Measurements from ENCODE around the gene IQSEC1.

The IQSEC1 gene

GRCh38 chr3:13105181-13105895 lies 32.1 kb upstream of the IQSEC1 start:
- Histone ChIP-seq H3K4me3 (ENCODE audit: low read length) (no peak overlapping the region), H3K36me3 (ENCODE audit: control insufficient read depth, insufficient read depth, low read length, severe bottlenecking) (no peaks in the 10 kb centered on the region), H3K27me3 (replicated peaks; ENCODE audit: control insufficient read depth, insufficient read depth, low read length) (peaks cover 42% of the 10 kb centered on the region), H3K4me1 (ENCODE audit: control insufficient read depth, insufficient read depth, low read length) (no peaks in the 10 kb centered on the region), H3K9ac (ENCODE audit: low read length) (no peak overlapping the region), H3K9me3 (ENCODE audit: control insufficient read depth, low read length) (no peaks in the 10 kb centered on the region)
- no peak for DNase-seq (ENCODE audit: low read depth)

GRCh38 chr3:13104511-13104910 lies 31.3 kb upstream of the IQSEC1 start:
- H3K36me3 ChIP-seq (ENCODE audit: control insufficient read depth, insufficient read depth, low read length, severe bottlenecking) = no peaks in the 10 kb centered on the region
- no peaks in the 10 kb centered on the region for H3K4me1 ChIP-seq (ENCODE audit: control insufficient read depth, insufficient read depth, low read length)
- H3K4me3 ChIP-seq (ENCODE audit: low read length) = no peak overlapping the region
- peaks cover 46% of the 10 kb centered on the region for H3K27me3 ChIP-seq (replicated peaks; ENCODE audit: control insufficient read depth, insufficient read depth, low read length)
- no peaks in the 10 kb centered on the region for H3K9me3 ChIP-seq (ENCODE audit: control insufficient read depth, low read length)
- DNase-seq (ENCODE audit: low read depth) = no peak
- no peak overlapping the region for H3K9ac ChIP-seq (ENCODE audit: low read length)

- no peak overlapping the region for H3K9ac ChIP-seq (ENCODE audit: low read length)
- no peaks in the 10 kb centered on the region for H3K4me1 ChIP-seq (ENCODE audit: control insufficient read depth, insufficient read depth, low read length)
- H3K27me3 ChIP-seq (replicated peaks; ENCODE audit: control insufficient read depth, insufficient read depth, low read length) = peaks cover 49% of the 10 kb centered on the region
- DNase-seq (ENCODE audit: low read depth) = no peak
- no peaks in the 10 kb centered on the region for H3K9me3 ChIP-seq (ENCODE audit: control insufficient read depth, low read length)
- no peak overlapping the region for H3K4me3 ChIP-seq (ENCODE audit: low read length)
- H3K36me3 ChIP-seq (ENCODE audit: control insufficient read depth, insufficient read depth, low read length, severe bottlenecking) = no peaks in the 10 kb centered on the region
Measured at GRCh38 chr3:13103416-13104058, 30.3 kb upstream of the IQSEC1 start.

- Histone ChIP-seq H3K4me3 (ENCODE audit: low read length) (no peak overlapping the region), H3K4me1 (ENCODE audit: control insufficient read depth, insufficient read depth, low read length) (no peaks in the 10 kb centered on the region), H3K36me3 (ENCODE audit: control insufficient read depth, insufficient read depth, low read length, severe bottlenecking) (no peaks in the 10 kb centered on the region), H3K9ac (ENCODE audit: low read length) (no peak overlapping the region), H3K9me3 (ENCODE audit: control insufficient read depth, low read length) (no peaks in the 10 kb centered on the region), H3K27me3 (replicated peaks; ENCODE audit: control insufficient read depth, insufficient read depth, low read length) (peaks cover 50% of the 10 kb centered on the region)
- DNase-seq (ENCODE audit: low read depth) = no peak
Measured at GRCh38 chr3:13102386-13103345, 29.4 kb upstream of the IQSEC1 start.

- H3K27me3 ChIP-seq (replicated peaks; ENCODE audit: control insufficient read depth, insufficient read depth, low read length) = peaks cover 60% of the 10 kb centered on the region
- no peaks in the 10 kb centered on the region for H3K4me1 ChIP-seq (ENCODE audit: control insufficient read depth, insufficient read depth, low read length)
- no peak overlapping the region for H3K9ac ChIP-seq (ENCODE audit: low read length)
- H3K9me3 ChIP-seq (ENCODE audit: control insufficient read depth, low read length) = no peaks in the 10 kb centered on the region
- H3K4me3 ChIP-seq (ENCODE audit: low read length) = no peak overlapping the region
- no peaks in the 10 kb centered on the region for H3K36me3 ChIP-seq (ENCODE audit: control insufficient read depth, insufficient read depth, low read length, severe bottlenecking)
- DNase-seq (ENCODE audit: low read depth) = no peak
Measured at GRCh38 chr3:13099707-13100106, 26.5 kb upstream of the IQSEC1 start.

GRCh38 chr3:13098192-13098988 lies 25.2 kb upstream of the IQSEC1 start:
- DNase-seq (ENCODE audit: low read depth) = no peak
- no peaks in the 10 kb centered on the region for H3K4me1 ChIP-seq (ENCODE audit: control insufficient read depth, insufficient read depth, low read length)

GRCh38 chr3:13096356-13096755 lies 23.1 kb upstream of the IQSEC1 start:
- Histone ChIP-seq H3K27me3 (replicated peaks; ENCODE audit: control insufficient read depth, insufficient read depth, low read length) (peaks cover 57% of the 10 kb centered on the region), H3K9ac (ENCODE audit: low read length) (no peak overlapping the region), H3K36me3 (ENCODE audit: control insufficient read depth, insufficient read depth, low read length, severe bottlenecking) (no peaks in the 10 kb centered on the region), H3K9me3 (ENCODE audit: control insufficient read depth, low read length) (no peaks in the 10 kb centered on the region), H3K4me3 (ENCODE audit: low read length) (no peak overlapping the region), H3K4me1 (ENCODE audit: control insufficient read depth, insufficient read depth, low read length) (no peaks in the 10 kb centered on the region)
- no peak for DNase-seq (ENCODE audit: low read depth)

More at GRCh38 chr3:13098192-13098988, 25.2 kb upstream of the IQSEC1 start:
- Histone ChIP-seq H3K9me3 (ENCODE audit: control insufficient read depth, low read length) (no peaks in the 10 kb centered on the region), H3K36me3 (ENCODE audit: control insufficient read depth, insufficient read depth, low read length, severe bottlenecking) (no peaks in the 10 kb centered on the region), H3K4me3 (ENCODE audit: low read length) (no peak overlapping the region), H3K27me3 (replicated peaks; ENCODE audit: control insufficient read depth, insufficient read depth, low read length) (peaks cover 59% of the 10 kb centered on the region), H3K9ac (ENCODE audit: low read length) (no peak overlapping the region)

GRCh38 chr3:13095408-13095937 lies 22.2 kb upstream of the IQSEC1 start:
- no peak overlapping the region for H3K9ac ChIP-seq (ENCODE audit: low read length)
- H3K27me3 ChIP-seq (replicated peaks; ENCODE audit: control insufficient read depth, insufficient read depth, low read length) = peaks cover 54% of the 10 kb centered on the region
- no peaks in the 10 kb centered on the region for H3K9me3 ChIP-seq (ENCODE audit: control insufficient read depth, low read length)
- no peaks in the 10 kb centered on the region for H3K36me3 ChIP-seq (ENCODE audit: control insufficient read depth, insufficient read depth, low read length, severe bottlenecking)
- H3K4me3 ChIP-seq (ENCODE audit: low read length) = no peak overlapping the region
- peak; percentile 12 for DNase-seq (ENCODE audit: low read depth)
- H3K4me1 ChIP-seq (ENCODE audit: control insufficient read depth, insufficient read depth, low read length) = no peaks in the 10 kb centered on the region

- Histone ChIP-seq H3K4me3 (ENCODE audit: low read length) (no peak overlapping the region), H3K36me3 (ENCODE audit: control insufficient read depth, insufficient read depth, low read length, severe bottlenecking) (no peaks in the 10 kb centered on the region), H3K9ac (ENCODE audit: low read length) (no peak overlapping the region), H3K9me3 (ENCODE audit: control insufficient read depth, low read length) (no peaks in the 10 kb centered on the region), H3K27me3 (replicated peaks; ENCODE audit: control insufficient read depth, insufficient read depth, low read length) (peaks cover 49% of the 10 kb centered on the region), H3K4me1 (ENCODE audit: control insufficient read depth, insufficient read depth, low read length) (no peaks in the 10 kb centered on the region)
- DNase-seq (ENCODE audit: low read depth) = no peak
Measured at GRCh38 chr3:13093687-13094086, 20.5 kb upstream of the IQSEC1 start.

GRCh38 chr3:13092621-13093617 lies 19.7 kb upstream of the IQSEC1 start:
- peaks cover 42% of the 10 kb centered on the region for H3K27me3 ChIP-seq (replicated peaks; ENCODE audit: control insufficient read depth, insufficient read depth, low read length)
- H3K4me3 ChIP-seq (ENCODE audit: low read length) = no peak overlapping the region
- no peaks in the 10 kb centered on the region for H3K9me3 ChIP-seq (ENCODE audit: control insufficient read depth, low read length)
- H3K9ac ChIP-seq (ENCODE audit: low read length) = no peak overlapping the region
- H3K4me1 ChIP-seq (ENCODE audit: control insufficient read depth, insufficient read depth, low read length) = no peaks in the 10 kb centered on the region
- no peaks in the 10 kb centered on the region for H3K36me3 ChIP-seq (ENCODE audit: control insufficient read depth, insufficient read depth, low read length, severe bottlenecking)
- DNase-seq (ENCODE audit: low read depth) = no peak
